K562 (cell line): ENCODE measurements around the gene RNF4. TPM values are rescaled to one million over a fixed set of nuclear protein-coding genes. Genes with fewer than 3 reads are reported as not detected.
A peak's percentile ranks its signal among the peaks of the same experiment; 100 is the strongest.

Experiments
- CBX1 ChIP-seq: sonication (generic); IDR thresholded peaks from 2 replicates; pipeline ENCODE4 v1.6.1; 2016; ENCODE audit warnings: antibody characterized with exemption, low read depth, mild to moderate bottlenecking
- HDAC1 ChIP-seq, 2 experiments: fragments of 450-650 bp; IDR thresholded peaks; 2 replicates each; pipeline ENCODE4 v1.6.1; 2016 to 2017; ENCODE audit warnings: inconsistent platforms in 1 of 2, mild to moderate bottlenecking in 1 of 2, moderate library complexity in 1 of 2
- JUNB ChIP-seq: fragments of 450-650 bp; formaldehyde crosslinking; conservative IDR thresholded peaks from 2 replicates; pipeline ENCODE4 v1.4.0; 2020; ENCODE audit warnings: mild to moderate bottlenecking
- KDM1A ChIP-seq, 2 experiments: fragments of 450-650 bp; IDR thresholded peaks; 2 replicates each; pipeline ENCODE4 v1.6.1; 2016; ENCODE audit warnings: mild to moderate bottlenecking in 2 of 2
- KLF6 ChIP-seq: fragments of 250-450 bp; sonication (Bioruptor Pico); IDR thresholded peaks from 2 replicates; pipeline ENCODE4 v1.4.0; 2020; ENCODE audit warnings: mild to moderate bottlenecking, moderate library complexity, borderline replicate concordance
- LCOR ChIP-seq: sonication (generic); formaldehyde crosslinking; IDR thresholded peaks from 2 replicates; pipeline ENCODE4 v1.8.0; 2022; ENCODE audit warnings: mild to moderate bottlenecking, missing genetic modification reagents
- MTA3 ChIP-seq: fragments of 450-650 bp; formaldehyde crosslinking; IDR thresholded peaks from 2 replicates; pipeline ENCODE4 v1.6.1; 2017; ENCODE audit warnings: mild to moderate bottlenecking, borderline replicate concordance
- NCOR1 ChIP-seq: fragments of 450-650 bp; IDR thresholded peaks from 2 replicates; pipeline ENCODE4 v1.6.1; 2016; ENCODE audit warnings: mild to moderate bottlenecking, moderate library complexity
- NFATC3 ChIP-seq: fragments of 450-650 bp; IDR thresholded peaks from 2 replicates; pipeline ENCODE4 v1.6.1; 2017; ENCODE audit warnings: mild to moderate bottlenecking
- NUFIP1 ChIP-seq: fragments of 450-650 bp; IDR thresholded peaks from 2 replicates; pipeline ENCODE4 v1.6.1; 2018; ENCODE audit not compliant: partially characterized antibody
- PHF8 ChIP-seq: fragments of 200-600 bp; sonication (generic); IDR thresholded peaks from 2 replicates; pipeline ENCODE4 v1.6.1; 2012; ENCODE audit warnings: mixed run types, mild to moderate bottlenecking, inconsistent platforms, low read length, moderate library complexity, borderline replicate concordance
- POLR2G ChIP-seq: fragments of 200-400 bp; formaldehyde crosslinking; IDR thresholded peaks from 2 replicates; pipeline ENCODE4 v1.6.1; 2017; ENCODE audit warnings: low read depth, mild to moderate bottlenecking, antibody characterized with exemption, low read length, moderate library complexity
- RAD21 ChIP-seq, 2 experiments: fragments of 250-450 bp in 1 of 2; fragments of 450-650 bp in 1 of 2; sonication (Bioruptor Pico) in 1 of 2; formaldehyde crosslinking in 1 of 2; IDR thresholded peaks in 1 of 2; conservative IDR thresholded peaks in 1 of 2; 2 replicates each; pipeline versions ENCODE4 v1.4.0 to v1.8.0; 2020 to 2022; ENCODE audit warnings: mild to moderate bottlenecking in 2 of 2, moderate library complexity in 1 of 2
- RBFOX2 ChIP-seq: fragments of 200-400 bp; formaldehyde crosslinking; IDR thresholded peaks from 2 replicates; pipeline ENCODE4 v1.6.1; 2017; ENCODE audit warnings: low read depth, mild to moderate bottlenecking, low read length, moderate library complexity
- SAFB2 ChIP-seq: fragments of 200-400 bp; formaldehyde crosslinking; IDR thresholded peaks from 2 replicates; pipeline ENCODE4 v1.6.1; 2018; ENCODE audit warnings: borderline replicate concordance, low read length, low read depth, moderate library complexity; ENCODE audit not compliant: severe bottlenecking
- SAP30 ChIP-seq: fragments of 200-600 bp; sonication (generic); IDR thresholded peaks from 2 replicates; pipeline ENCODE4 v1.6.1; 2012; ENCODE audit warnings: borderline replicate concordance, low read depth, mild to moderate bottlenecking, moderate library complexity, low read length, control low read depth, inconsistent platforms; ENCODE audit not compliant: insufficient read depth, poor library complexity, severe bottlenecking
- SIN3A ChIP-seq, 2 experiments: fragments of 150-350 bp in 1 of 2; IDR thresholded peaks; 2 replicates each; pipeline ENCODE4 v1.6.1; 2011 to 2016; ENCODE audit warnings: borderline replicate concordance in 2 of 2, low read depth in 2 of 2, low read length in 2 of 2, mild to moderate bottlenecking in 2 of 2, moderate library complexity in 2 of 2; ENCODE audit not compliant: control insufficient read depth in 1 of 2
- SUPT5H ChIP-seq: fragments of 450-650 bp; IDR thresholded peaks from 2 replicates; pipeline ENCODE4 v1.6.1; 2016
- TAF7 ChIP-seq: fragments of 450-650 bp; IDR thresholded peaks from 2 replicates; pipeline ENCODE4 v1.6.1; 2016; ENCODE audit warnings: missing genetic modification characterization, missing compliant biosample characterization
- ZFX ChIP-seq: sonication (generic); formaldehyde crosslinking; IDR thresholded peaks from 2 replicates; pipeline ENCODE4 v1.8.0; 2022; ENCODE audit warnings: mild to moderate bottlenecking, missing genetic modification reagents, moderate library complexity
- polyA plus RNA-seq, 8 experiments: library from polyadenylated mRNA; depleted of rRNA in 4 of 8; stranded (reverse) in 5 of 8; unstranded in 3 of 8; fragments of >200 nt; fragmentation: Nextera tagmentation in 2 of 8; fragmentation: Illumina TruSeq in 1 of 8; extraction: Ambion mirVana in 2 of 8; extraction: Trizol in 1 of 8; gene quantifications; 2 replicates each; pipeline versions ENCODE4 v1.2.1 to v1.2.3, GENCODE V29; 2011 to 2014; ENCODE audit warnings: inconsistent platforms in 1 of 8, missing spikeins in 1 of 8
- total RNA-seq, 7 experiments: library from RNA; depleted of rRNA in 6 of 7; stranded (reverse); fragments of >200 nt in 6 of 7; fragmentation: Illumina TruSeq in 2 of 7; extraction: Trizol in 2 of 7; gene quantifications; 2 replicates each; pipeline versions ENCODE4 v1.2.1 to v1.2.3, GENCODE V29; 2011 to 2021; ENCODE audit warnings: low replicate concordance in 1 of 7
- TF ChIP-seq, protein P1 (sequence below): sonication (generic); formaldehyde crosslinking; IDR thresholded peaks from 2 replicates; pipeline ENCODE4 v1.8.0; 2022; ENCODE audit warnings: missing genetic modification reagents, mild to moderate bottlenecking, moderate library complexity, borderline replicate concordance
- TF ChIP-seq, protein P2 (sequence below), 2 experiments: fragments of 450-650 bp; conservative IDR thresholded peaks; 2 replicates each; pipeline ENCODE4 v1.6.1; 2017; ENCODE audit warnings: mild to moderate bottlenecking in 2 of 2, moderate library complexity in 2 of 2

Gene RNF4
- total and polyA plus RNA-seq, 9 of the 15 experiments (the other 6 are each of a cell fraction or from before 2014, with no cell fraction given): 19.2 to 59.3 (median 44.8) TPM

DNA sequence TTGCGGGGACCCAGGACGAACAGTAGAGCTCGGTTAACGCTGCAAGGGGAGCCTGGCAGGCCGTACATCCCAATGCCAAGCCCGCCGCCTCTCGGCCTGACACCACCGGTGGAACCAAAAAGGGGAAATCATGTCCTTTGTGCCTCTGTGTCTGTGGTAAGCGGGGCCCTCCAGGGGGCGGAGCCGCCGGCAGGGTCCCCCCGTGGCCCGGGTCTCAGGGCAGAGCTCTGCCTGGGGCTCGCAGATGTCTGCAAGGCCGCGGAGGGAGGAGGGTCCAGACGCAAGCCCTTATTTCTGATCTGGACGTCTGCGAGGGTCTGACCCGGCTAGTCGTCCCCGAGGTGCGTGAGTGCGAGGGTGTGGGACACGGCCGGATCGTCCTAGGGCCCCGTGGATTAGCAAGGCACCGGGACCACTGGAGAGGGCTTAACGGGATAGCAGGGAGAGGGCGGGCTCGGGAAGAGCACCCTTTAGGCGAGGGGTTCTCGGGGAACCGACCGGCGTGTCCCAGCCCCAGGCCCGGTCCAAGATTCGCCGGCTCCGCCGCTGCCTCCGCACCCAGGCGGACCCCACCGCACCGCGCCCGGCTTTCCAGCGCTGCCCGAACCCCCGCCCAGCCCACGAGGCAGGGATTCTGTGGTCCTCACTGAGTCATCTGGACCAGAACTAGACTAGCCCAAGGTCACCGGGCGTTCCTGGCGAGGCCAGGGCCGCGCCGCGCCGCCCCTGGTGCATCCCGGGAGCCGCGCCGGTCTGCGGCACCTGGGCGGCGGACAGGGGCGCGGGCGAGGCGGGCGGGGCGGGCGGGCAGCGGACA, 66.7 kb downstream of the RNF4 start (continued):
- TF ChIP-seq, protein P1, sequence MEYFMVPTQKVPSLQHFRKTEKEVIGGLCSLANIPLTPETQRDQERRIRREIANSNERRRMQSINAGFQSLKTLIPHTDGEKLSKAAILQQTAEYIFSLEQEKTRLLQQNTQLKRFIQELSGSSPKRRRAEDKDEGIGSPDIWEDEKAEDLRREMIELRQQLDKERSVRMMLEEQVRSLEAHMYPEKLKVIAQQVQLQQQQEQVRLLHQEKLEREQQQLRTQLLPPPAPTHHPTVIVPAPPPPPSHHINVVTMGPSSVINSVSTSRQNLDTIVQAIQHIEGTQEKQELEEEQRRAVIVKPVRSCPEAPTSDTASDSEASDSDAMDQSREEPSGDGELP (CRISPR knock-in tag): peak; percentile 26; the same call in 1 of the 2 replicates
- TF ChIP-seq JUNB (0 out of 2 replicates have a peak, but pooled peaks have one; percentile 20), RBFOX2 (peak; percentile 80; the same call in 1 of the 2 replicates), SIN3A (IDR thresholded peaks at IDR 0.05; ENCODE audit: borderline replicate concordance in 2 of 2, control insufficient read depth in 1 of 2, low read depth in 2 of 2, low read length in 2 of 2) (peak in 1 of 2 experiments; percentile 37; a peak in 1 of 4 replicates), RAD21 (CRISPR knock-in tag; conservative IDR thresholded peaks at IDR 0.05 in 1 of 2, IDR thresholded peaks at IDR 0.05 in 1 of 2) (0 out of 4 replicates have a peak, but pooled peaks of 1 of the 2 experiments have one; percentile 4), TAF7 (tag) (0 out of 2 replicates have a peak, but pooled peaks have one; percentile 11), NFATC3 (0 out of 2 replicates have a peak, but pooled peaks have one; percentile 13), SAP30 (peak; percentile 27), ZFX (peak; percentile 92), SUPT5H (peak; percentile 73), CBX1 (peak; percentile 65; the same call in 1 of the 2 replicates), KLF6 (CRISPR knock-in tag) (no peak; the same call in 1 of the 2 replicates), POLR2G (peak; percentile 88), SAFB2 (no peak), NUFIP1 (no peak), MTA3 (0 out of 2 replicates have a peak, but pooled peaks have one; percentile 37), LCOR (CRISPR knock-in tag) (0 out of 2 replicates have a peak, but pooled peaks have one; percentile 28), NCOR1 (no peak), KDM1A (IDR thresholded peaks at IDR 0.05) (no peak), PHF8 (peak; percentile 77; the same call in 1 of the 2 replicates), HDAC1 (IDR thresholded peaks at IDR 0.05) (0 out of 4 replicates have a peak, but pooled peaks of 1 of the 2 experiments have one; percentile 17)
- TF ChIP-seq, protein P2, sequence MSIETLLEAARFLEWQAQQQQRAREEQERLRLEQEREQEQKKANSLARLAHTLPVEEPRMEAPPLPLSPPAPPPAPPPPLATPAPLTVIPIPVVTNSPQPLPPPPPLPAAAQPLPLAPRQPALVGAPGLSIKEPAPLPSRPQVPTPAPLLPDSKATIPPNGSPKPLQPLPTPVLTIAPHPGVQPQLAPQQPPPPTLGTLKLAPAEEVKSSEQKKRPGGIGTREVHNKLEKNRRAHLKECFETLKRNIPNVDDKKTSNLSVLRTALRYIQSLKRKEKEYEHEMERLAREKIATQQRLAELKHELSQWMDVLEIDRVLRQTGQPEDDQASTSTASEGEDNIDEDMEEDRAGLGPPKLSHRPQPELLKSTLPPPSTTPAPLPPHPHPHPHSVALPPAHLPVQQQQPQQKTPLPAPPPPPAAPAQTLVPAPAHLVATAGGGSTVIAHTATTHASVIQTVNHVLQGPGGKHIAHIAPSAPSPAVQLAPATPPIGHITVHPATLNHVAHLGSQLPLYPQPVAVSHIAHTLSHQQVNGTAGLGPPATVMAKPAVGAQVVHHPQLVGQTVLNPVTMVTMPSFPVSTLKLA (conservative IDR thresholded peaks at IDR 0.05): peak in 1 of 2 experiments; percentile 42; a peak in 1 of 4 replicates
